GM21515 (cell line): Measurements from ENCODE around the gene EBF3.

Source experiments
- ATAC-seq: cut with Tn5 transposase; IDR thresholded peaks from one replicate; pipeline ENCODE4 v1.9.1; 2021; ENCODE audit not compliant: unreplicated experiment

EBF3 gene

DNA sequence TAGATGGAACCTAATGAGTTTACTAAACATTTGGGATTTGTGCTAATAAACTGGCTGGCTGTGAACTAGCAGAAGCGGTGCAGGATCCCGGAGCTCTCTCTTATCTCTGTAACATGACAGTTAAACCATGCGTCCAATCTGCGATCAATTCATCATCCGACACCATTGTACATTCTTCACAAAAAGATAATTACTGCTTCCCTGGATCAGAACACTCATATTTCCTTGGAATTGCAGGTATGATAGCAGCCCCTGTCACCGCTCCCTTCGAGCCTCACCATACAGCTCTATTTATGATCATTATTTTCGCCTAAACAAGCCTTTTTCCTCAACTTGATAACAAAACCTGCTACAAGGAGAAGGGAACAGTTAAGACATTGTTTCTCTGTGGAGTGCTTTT, 18.5 kb downstream of the EBF3 start:
- ATAC-seq = no peak

DNA sequence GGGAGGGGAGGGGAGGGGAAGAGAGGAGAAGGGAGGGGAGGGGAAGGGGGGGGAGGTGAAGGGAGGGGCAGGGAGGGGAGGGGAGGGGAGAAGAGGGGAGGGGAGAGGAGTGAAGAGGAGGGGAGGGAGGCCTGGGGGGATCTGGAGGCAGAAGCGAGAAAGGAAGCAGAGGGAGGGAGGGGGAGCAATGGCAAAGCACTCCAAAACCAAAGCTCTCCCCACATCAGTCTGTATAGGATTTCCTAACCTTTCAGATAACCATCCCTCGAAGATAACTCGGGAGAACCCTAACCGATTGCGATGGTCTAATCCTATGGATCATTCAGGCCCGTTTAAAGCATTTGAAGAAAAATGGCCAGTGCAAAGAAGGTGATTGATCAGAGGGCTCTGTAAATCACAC, 19.0 kb downstream of the EBF3 start:
- ATAC-seq = no peak

DNA sequence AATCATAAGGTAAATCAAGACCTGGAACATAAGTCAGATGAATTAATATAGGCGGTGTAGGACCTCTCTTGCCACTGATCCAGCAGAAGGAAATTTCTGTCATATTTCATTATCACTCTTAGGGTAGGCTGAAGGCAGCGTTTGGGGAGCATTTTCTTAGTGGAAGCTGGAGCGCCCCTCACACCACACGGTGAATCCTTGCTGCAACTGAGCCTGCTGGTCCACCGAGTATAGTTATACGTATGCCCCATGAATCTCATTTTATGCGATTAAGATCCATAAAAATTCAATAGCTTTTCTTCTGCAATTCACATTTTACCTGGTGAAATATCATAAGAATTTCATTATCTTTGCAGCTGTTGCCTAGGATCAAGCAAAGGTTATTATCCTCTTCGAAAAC, 19.6 kb downstream of the EBF3 start:
- ATAC-seq = no peak

GRCh38 chr10:129942936-129943715, 20.9 kb downstream of the EBF3 start:
- ATAC-seq = no peak

GRCh38 chr10:129942391-129942790, 21.7 kb downstream of the EBF3 start:
- ATAC-seq = no peak

DNA sequence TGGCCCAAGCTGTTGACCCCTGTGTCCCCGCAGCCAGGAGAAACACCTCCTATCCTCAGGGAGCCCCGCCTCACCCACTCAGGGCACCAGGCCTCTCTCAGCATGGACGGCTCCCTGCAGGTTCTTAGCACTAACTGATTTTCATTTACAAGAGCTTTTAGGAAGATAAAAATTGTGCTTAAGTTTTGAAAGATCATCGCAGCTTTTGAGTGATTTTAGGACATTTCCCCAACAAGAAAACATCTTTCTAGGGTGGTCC, 22.1 kb downstream of the EBF3 start:
- no peak for ATAC-seq

GRCh38 chr10:129941199-129942018, 22.7 kb downstream of the EBF3 start:
- no peak for ATAC-seq

GRCh38 chr10:129940617-129941198, 23.4 kb downstream of the EBF3 start:
- ATAC-seq = no peak

DNA sequence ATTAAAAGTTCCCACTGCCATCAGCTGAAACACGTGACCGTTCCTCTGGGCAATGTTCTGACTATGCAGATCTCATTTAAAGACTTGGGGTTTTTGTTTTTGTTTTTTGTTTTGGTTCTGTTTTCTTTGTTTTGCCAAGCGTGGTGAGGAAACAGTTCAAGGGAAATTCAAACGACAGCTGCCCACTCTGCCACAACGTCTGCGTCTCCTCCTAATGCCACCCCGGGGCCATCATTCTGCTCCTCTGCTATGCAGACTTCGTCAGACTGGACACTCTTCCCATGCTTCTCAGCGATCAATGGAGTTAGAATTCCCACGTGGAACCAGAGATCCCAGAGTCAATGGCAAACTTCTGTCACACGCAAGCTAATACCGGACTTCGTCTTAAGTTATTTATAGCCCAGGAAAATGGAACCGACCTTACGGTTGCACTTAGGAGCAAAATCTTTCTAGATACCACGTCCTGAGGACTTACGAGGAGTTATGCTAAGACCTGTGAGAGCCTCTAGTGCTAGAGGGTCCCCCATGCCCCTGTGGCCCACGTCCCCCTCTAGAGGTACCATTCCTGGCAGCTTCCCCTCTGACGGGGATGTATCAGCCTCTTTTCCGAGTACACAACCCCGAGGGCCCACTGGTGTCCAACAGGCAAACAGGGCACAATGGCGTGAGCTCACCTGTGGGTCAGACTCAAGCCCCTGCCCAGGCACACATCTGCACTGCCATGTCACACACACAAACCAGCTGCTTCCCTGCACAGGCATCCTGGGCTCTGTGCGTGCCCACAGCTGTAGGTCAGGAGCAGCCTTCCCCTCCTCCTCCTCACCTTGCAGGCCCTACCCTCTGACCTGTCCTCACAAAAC, 24.4 kb downstream of the EBF3 start:
- ATAC-seq = no peak

DNA sequence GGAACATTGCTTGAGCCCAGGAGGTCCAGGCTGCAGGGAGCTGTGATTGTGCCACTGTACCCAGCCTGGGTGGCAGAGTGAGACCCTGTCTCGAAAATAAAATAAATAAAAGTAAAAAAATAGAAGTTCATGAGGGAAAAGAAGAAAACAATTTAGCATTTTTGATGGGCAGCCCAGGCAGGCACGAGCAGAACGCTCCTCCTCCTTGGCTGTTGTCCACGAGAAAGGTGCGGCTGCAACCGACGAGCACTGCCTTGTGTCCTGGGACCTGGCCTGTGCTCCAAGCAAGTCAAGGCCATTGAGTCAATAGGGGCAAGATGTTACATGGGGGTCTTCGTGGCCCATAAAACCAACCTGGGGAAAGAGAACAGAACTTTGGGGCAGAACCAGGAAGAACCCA, 25.6 kb downstream of the EBF3 start:
- no peak for ATAC-seq

- ATAC-seq = no peak
Measured at GRCh38 chr10:129937351-129937751, 26.7 kb downstream of the EBF3 start.

DNA sequence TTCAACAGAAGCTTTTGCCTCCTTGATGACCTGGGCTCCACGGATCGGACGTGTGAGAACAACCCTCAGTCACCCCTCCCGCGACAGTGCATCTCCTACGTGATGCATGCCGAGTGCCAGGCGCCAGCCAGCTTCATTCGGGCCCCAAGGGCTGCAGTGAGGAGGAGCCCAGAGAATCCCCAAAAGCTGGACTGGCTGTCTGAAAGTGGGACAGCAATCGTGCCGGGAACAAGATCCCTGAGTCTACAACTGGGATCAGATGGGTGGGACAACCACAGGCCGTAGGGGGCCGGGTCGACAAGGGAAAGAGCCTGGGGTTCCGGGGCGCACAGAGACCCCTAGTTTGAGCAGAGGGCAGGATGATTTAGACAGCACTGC, 27.2 kb downstream of the EBF3 start:
- no peak for ATAC-seq

GRCh38 chr10:129936266-129936922, 27.7 kb downstream of the EBF3 start:
- no peak for ATAC-seq

GRCh38 chr10:129935867-129936152, 28.3 kb downstream of the EBF3 start:
- ATAC-seq = no peak

- ATAC-seq = no peak
Measured at GRCh38 chr10:129935102-129935866, 28.8 kb downstream of the EBF3 start.

- no peak for ATAC-seq
Measured at GRCh38 chr10:129934196-129934925, 29.7 kb downstream of the EBF3 start.

- ATAC-seq = no peak
Measured at GRCh38 chr10:129933456-129934092, 30.5 kb downstream of the EBF3 start.

DNA sequence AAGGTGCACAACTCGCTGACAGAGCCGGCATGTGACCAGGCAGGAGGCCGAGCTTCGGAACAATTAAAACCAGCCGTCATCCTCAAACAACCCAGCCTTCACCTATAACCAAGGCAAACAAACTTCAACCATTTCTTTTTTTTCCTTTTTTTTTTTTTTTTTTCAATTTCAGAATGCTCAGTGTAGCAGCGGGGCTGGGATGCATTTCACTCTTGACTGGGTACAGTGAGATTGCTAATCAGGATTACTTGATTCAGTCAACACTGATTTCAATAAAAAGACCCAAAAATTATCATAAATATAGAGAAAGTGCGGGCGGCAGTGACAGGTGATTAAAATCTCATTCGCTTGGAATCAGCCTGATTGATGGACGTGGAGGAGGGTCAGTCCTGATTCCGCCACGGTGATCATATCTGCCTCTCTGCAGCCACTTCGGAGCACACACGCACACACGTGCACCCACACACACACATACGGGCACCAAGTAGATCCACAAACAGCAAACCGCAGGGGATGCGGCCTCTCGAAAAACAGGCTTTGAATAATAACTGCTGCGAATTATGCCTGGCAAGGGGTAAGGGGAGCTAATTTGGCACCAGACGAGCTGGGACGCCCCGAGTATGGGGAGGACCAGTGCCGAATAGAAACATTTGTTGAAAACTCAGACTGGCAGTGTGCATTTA, 31.2 kb downstream of the EBF3 start:
- no peak for ATAC-seq

DNA sequence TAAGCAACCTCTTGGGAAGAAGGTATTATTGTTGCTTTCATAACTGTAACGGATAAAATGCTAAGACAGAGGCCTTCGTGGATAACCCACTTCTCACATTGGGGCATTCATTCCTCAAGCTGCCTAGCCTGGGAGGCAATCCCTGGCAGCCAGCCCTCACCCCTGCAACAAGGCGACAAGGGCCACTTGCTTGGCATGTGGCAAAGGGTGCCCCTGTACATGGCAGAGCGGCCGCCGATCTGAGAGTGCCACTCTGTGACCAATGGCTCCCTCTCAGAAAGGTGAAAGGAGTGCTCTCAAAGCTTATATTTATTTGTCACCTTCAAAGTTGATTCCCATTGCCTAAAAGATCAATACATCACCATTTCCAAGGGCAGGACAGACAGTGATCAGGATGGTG, 31.9 kb downstream of the EBF3 start:
- no peak for ATAC-seq
